Gastrocnemius medialis (tissue), 4 donors: Measurements from ENCODE around the gene PHACTR3. TPM values are rescaled to one million over a fixed set of nuclear protein-coding genes. Genes with fewer than 3 reads are reported as not detected.

ENCODE experiments used
- ATAC-seq, 2 donors: fragments of 150-250 bp; one replicate each; pipeline ENCODE4 v1.9.1; 2016
- DNase-seq, 2 donors: peaks; one replicate each; pipeline ENCODE4 v3.0.0-alpha.2; 2019
- H3K27ac ChIP-seq, 4 donors: fragments of 200-600 bp; sonication (generic); 1 replicate in 1 of 4; 2 replicates in 3 of 4; pipeline ENCODE4 v1.5.1; 2016 to 2018; ENCODE audit warnings: mild to moderate bottlenecking in 2 of 4, moderate library complexity in 1 of 4
- H3K27me3 ChIP-seq, 3 donors: fragments of 200-600 bp; sonication (generic) in 2 of 3; 1 replicate in 1 of 3; 2 replicates in 2 of 3; pipeline versions ENCODE4 v1.5.1 to v1.6.0; 2016 to 2019; ENCODE audit warnings: mild to moderate bottlenecking in 1 of 3, moderate library complexity in 1 of 3
- H3K36me3 ChIP-seq, 2 donors: fragments of 200-600 bp; sonication (generic) in 1 of 2; one replicate each; pipeline ENCODE4 v1.5.1; 2017 to 2018
- H3K4me1 ChIP-seq, 2 donors: fragments of 200-600 bp; sonication (generic) in 1 of 2; one replicate each; pipeline ENCODE4 v1.5.1; 2016 to 2017; ENCODE audit warnings: mild to moderate bottlenecking in 2 of 2
- H3K4me3 ChIP-seq, 4 donors: fragments of 200-600 bp; sonication (generic) in 3 of 4; 1 replicate in 1 of 4; 2 replicates in 3 of 4; pipeline ENCODE4 v1.5.1; 2016 to 2019; ENCODE audit warnings: mild to moderate bottlenecking in 2 of 4
- H3K9me3 ChIP-seq, 3 donors: fragments of 200-600 bp; sonication (generic) in 2 of 3; 1 replicate in 1 of 3; 2 replicates in 2 of 3; pipeline ENCODE4 v1.5.1; 2016 to 2019
- CTCF ChIP-seq, 5 experiments: fragments of 450-650 bp in 3 of 5; fragments of 200-600 bp in 2 of 5; sonication (generic) in 2 of 5; IDR thresholded peaks in 4 of 5; conservative IDR thresholded peaks in 1 of 5; 1 replicate in 4 of 5; 2 replicates in 1 of 5; pipeline ENCODE4 v1.5.1; 2016 to 2019; ENCODE audit warnings: antibody characterized with exemption in 5 of 5, mild to moderate bottlenecking in 3 of 5, moderate library complexity in 3 of 5
- POLR2A ChIP-seq, 2 donors: fragments of 450-650 bp; IDR thresholded peaks; one replicate each; pipeline ENCODE4 v1.6.1; 2017; ENCODE audit warnings: antibody characterized with exemption in 2 of 2, mild to moderate bottlenecking in 2 of 2, moderate library complexity in 2 of 2
- in situ Hi-C, 4 donors: fragments of 200-750 bp; cut with MboI; loops; one replicate each; pipeline versions ENCODE4 v1.15.0 to v1.8.0; 2017; ENCODE audit warnings: low sequenced_read_pairs in 4 of 4
- intact Hi-C: fragments of 100-400 bp; cut with DNase I; formaldehyde crosslinking; loops from one replicate; pipeline ENCODE4 v1.15.1; 2023; ENCODE audit warnings: low total_unique reads
- total RNA-seq, 4 donors: library from RNA; depleted of rRNA; stranded (reverse); fragments of >200 nt; gene quantifications; one replicate each; pipeline versions ENCODE4 v1.1.0 to v1.2.3, GENCODE V29; 2016

Gene PHACTR3
- total RNA-seq, 4 donors from 2014 or later, result 0.24 to 1.1 (median 0.59) TPM; not detected in 1

GRCh38 chr20:59666586-59666985, 62.2 kb downstream of the PHACTR3 start:
- H3K9me3 ChIP-seq, result no peaks in the 10 kb centered on the region
- no peak for ATAC-seq
- no peaks in the 10 kb centered on the region for H3K4me1 ChIP-seq
- intact Hi-C loops, result no loop called here
- H3K27ac ChIP-seq, result no peak overlapping the region
- TF ChIP-seq CTCF (IDR thresholded peaks at IDR 0.05 in 4 of 5, conservative IDR thresholded peaks at IDR 0.05 in 1 of 5), result no peak
- no peak for TF ChIP-seq POLR2A (IDR thresholded peaks at IDR 0.05)
- in situ Hi-C loops, result no loop called here
- no peak overlapping the region for H3K4me3 ChIP-seq
- peaks cover 0 to 9% (median 3%) of the 10 kb centered on the region in 3 donors for H3K27me3 ChIP-seq
- no peaks in the 10 kb centered on the region for H3K36me3 ChIP-seq
- no peak for DNase-seq

GRCh38 chr20:59667131-59667530, 62.8 kb downstream of the PHACTR3 start:
- DNase-seq, result no peak
- no peak for ATAC-seq
- Histone ChIP-seq H3K4me1 (no peaks in the 10 kb centered on the region), H3K9me3 (no peaks in the 10 kb centered on the region), H3K27ac (no peak overlapping the region), H3K4me3 (no peak overlapping the region), H3K27me3 (peaks cover 0 to 6% (median 3%) of the 10 kb centered on the region in 3 donors), H3K36me3 (no peaks in the 10 kb centered on the region)
- intact Hi-C loops (no loop called here), in situ Hi-C loops (no loop called here)
- no peak for TF ChIP-seq CTCF (IDR thresholded peaks at IDR 0.05 in 4 of 5, conservative IDR thresholded peaks at IDR 0.05 in 1 of 5)
- no peak for TF ChIP-seq POLR2A (IDR thresholded peaks at IDR 0.05)

- H3K36me3 ChIP-seq, result no peaks in the 10 kb centered on the region
- H3K4me3 ChIP-seq, result no peak overlapping the region
- DNase-seq (no peak), ATAC-seq (no peak)
- in situ Hi-C loops (no loop called here), intact Hi-C loops (no loop called here)
- peaks cover 0 to 4% (median under 1%) of the 10 kb centered on the region in 3 donors for H3K27me3 ChIP-seq
- H3K27ac ChIP-seq, result no peak overlapping the region
- TF ChIP-seq POLR2A (IDR thresholded peaks at IDR 0.05), result no peak
- H3K9me3 ChIP-seq, result no peaks in the 10 kb centered on the region
- H3K4me1 ChIP-seq, result no peaks in the 10 kb centered on the region
These were observed 63.7 kb downstream of the PHACTR3 start for GRCh38 chr20:59667981-59668515.

GRCh38 chr20:59668926-59669850, 64.8 kb downstream of the PHACTR3 start:
- no peak for ATAC-seq
- no peaks in the 10 kb centered on the region for H3K9me3 ChIP-seq
- no peaks in the 10 kb centered on the region for H3K4me1 ChIP-seq
- DNase-seq, result no peak
- H3K36me3 ChIP-seq, result no peaks in the 10 kb centered on the region
- intact Hi-C loops (no loop called here), in situ Hi-C loops (no loop called here)
- no peak overlapping the region for H3K27ac ChIP-seq
- TF ChIP-seq CTCF (IDR thresholded peaks at IDR 0.05 in 4 of 5, conservative IDR thresholded peaks at IDR 0.05 in 1 of 5) (no peak), POLR2A (IDR thresholded peaks at IDR 0.05) (no peak)
- no peak overlapping the region for H3K4me3 ChIP-seq
- peaks cover 0 to 4% (median 0%) of the 10 kb centered on the region in 3 donors for H3K27me3 ChIP-seq

- in situ Hi-C loops (no loop called here), intact Hi-C loops (no loop called here)
- Histone ChIP-seq H3K27ac (no peak overlapping the region), H3K9me3 (no peaks in the 10 kb centered on the region), H3K4me1 (no peaks in the 10 kb centered on the region), H3K36me3 (no peaks in the 10 kb centered on the region), H3K27me3 (peaks cover 0 to 10% (median 0%) of the 10 kb centered on the region in 3 donors), H3K4me3 (no peak overlapping the region)
- ATAC-seq (no peak), DNase-seq (no peak)
- TF ChIP-seq CTCF (IDR thresholded peaks at IDR 0.05 in 4 of 5, conservative IDR thresholded peaks at IDR 0.05 in 1 of 5) (no peak), POLR2A (IDR thresholded peaks at IDR 0.05) (no peak)
These were observed 66.6 kb downstream of the PHACTR3 start for GRCh38 chr20:59670786-59671492.
